ENCODE results near the gene ATP6AP1. TPM values are rescaled to one million over a fixed set of nuclear protein-coding genes. Genes with fewer than 3 reads are reported as not detected.

The ATP6AP1 gene
- polyA plus RNA-seq, 1 donor (not counting 4 experiments of a cell fraction or from before 2014, with no cell fraction given), result 42.4 TPM

GRCh38 chrX:154472685-154473632 is 44.5 kb downstream of the ATP6AP1 start:
- Histone ChIP-seq H3K9me1 (ENCODE audit: control insufficient read depth, extremely low read depth, insufficient read depth, low read length) (no peaks in the 10 kb centered on the region), H3K27ac (ENCODE audit: control insufficient read depth, insufficient read depth, low read length) (no peak overlapping the region), H3K4me1 (ENCODE audit: control insufficient read depth, extremely low read depth, insufficient read depth, low read length) (no peaks in the 10 kb centered on the region), H3K79me2 (ENCODE audit: control insufficient read depth, insufficient read depth, low read length) (no peaks in the 10 kb centered on the region), H3K9me3 (ENCODE audit: control insufficient read depth, low read depth, low read length) (peaks cover 2% of the 10 kb centered on the region), H3K4me3 (ENCODE audit: control insufficient read depth in 2 of 3, extremely low read depth in 1 of 3, insufficient read depth in 2 of 3, low read depth in 1 of 3, low read length in 3 of 3) (no peak overlapping the region), H3K36me3 (ENCODE audit: control insufficient read depth in 2 of 2, extremely low read depth in 1 of 2, insufficient read depth in 2 of 2, low read length in 2 of 2) (peaks cover 0 to 5% of the 10 kb centered on the region in 2 experiments), H3K27me3 (ENCODE audit: control insufficient read depth, extremely low read depth, insufficient read depth, low read length) (no peaks in the 10 kb centered on the region), H4K20me1 (ENCODE audit: control insufficient read depth, extremely low read depth, insufficient read depth, low read length) (no peaks in the 10 kb centered on the region), H3K4me2 (ENCODE audit: control insufficient read depth, extremely low read depth, insufficient read depth, low read depth, low read length) (no peak overlapping the region), H3K9ac (ENCODE audit: control insufficient read depth, extremely low read depth, insufficient read depth, low read length) (no peak overlapping the region), H2AFZ (ENCODE audit: control insufficient read depth, low read length) (no peak overlapping the region)
- dilution Hi-C loops (cut with MboI; ENCODE audit: extremely low pct_ligation_motif_present, low sequenced_read_pairs), result no loop called here
- DNase-seq (ENCODE audit: low read depth, low spot score), result no peak
- FAIRE-seq, result no peak
- TF ChIP-seq EZH2 (IDR thresholded peaks at IDR 0.05; ENCODE audit: low read length) (no peak), CTCF (optimal IDR thresholded peaks at IDR 0.05 in 1 of 3, IDR thresholded peaks at IDR 0.05 in 1 of 3, conservative IDR thresholded peaks at IDR 0.05 in 1 of 3; ENCODE audit: extremely low read depth in 1 of 3, insufficient read depth in 2 of 3, low read length in 3 of 3) (no peak)

- H3K4me2 ChIP-seq (ENCODE audit: control insufficient read depth, extremely low read depth, insufficient read depth, low read depth, low read length), result no peak overlapping the region
- no peak overlapping the region for H3K9ac ChIP-seq (ENCODE audit: control insufficient read depth, extremely low read depth, insufficient read depth, low read length)
- H3K4me3 ChIP-seq (ENCODE audit: control insufficient read depth in 2 of 3, extremely low read depth in 1 of 3, insufficient read depth in 2 of 3, low read depth in 1 of 3, low read length in 3 of 3), result no peak overlapping the region
- H3K27ac ChIP-seq (ENCODE audit: control insufficient read depth, insufficient read depth, low read length), result no peak overlapping the region
- no peak overlapping the region for H2AFZ ChIP-seq (ENCODE audit: control insufficient read depth, low read length)
- dilution Hi-C loops (cut with MboI; ENCODE audit: extremely low pct_ligation_motif_present, low sequenced_read_pairs), result no loop called here
- H3K9me1 ChIP-seq (ENCODE audit: control insufficient read depth, extremely low read depth, insufficient read depth, low read length), result no peaks in the 10 kb centered on the region
- H3K79me2 ChIP-seq (ENCODE audit: control insufficient read depth, insufficient read depth, low read length), result no peaks in the 10 kb centered on the region
- no peaks in the 10 kb centered on the region for H3K27me3 ChIP-seq (ENCODE audit: control insufficient read depth, extremely low read depth, insufficient read depth, low read length)
- no peaks in the 10 kb centered on the region for H3K4me1 ChIP-seq (ENCODE audit: control insufficient read depth, extremely low read depth, insufficient read depth, low read length)
- TF ChIP-seq CTCF (optimal IDR thresholded peaks at IDR 0.05 in 1 of 3, IDR thresholded peaks at IDR 0.05 in 1 of 3, conservative IDR thresholded peaks at IDR 0.05 in 1 of 3; ENCODE audit: extremely low read depth in 1 of 3, insufficient read depth in 2 of 3, low read length in 3 of 3) (no peak), EZH2 (IDR thresholded peaks at IDR 0.05; ENCODE audit: low read length) (no peak)
- FAIRE-seq (no peak), DNase-seq (ENCODE audit: low read depth, low spot score) (no peak)
- H3K9me3 ChIP-seq (ENCODE audit: control insufficient read depth, low read depth, low read length), result peaks cover 2% of the 10 kb centered on the region
- H3K36me3 ChIP-seq (ENCODE audit: control insufficient read depth in 2 of 2, extremely low read depth in 1 of 2, insufficient read depth in 2 of 2, low read length in 2 of 2), result peaks cover 0 to 5% of the 10 kb centered on the region in 2 experiments
- no peaks in the 10 kb centered on the region for H4K20me1 ChIP-seq (ENCODE audit: control insufficient read depth, extremely low read depth, insufficient read depth, low read length)
Measured at GRCh38 chrX:154473683-154474082, 45.2 kb downstream of the ATP6AP1 start.

Data from keratinocyte (primary cell).